Measurements from ENCODE around the gene SRMS.

Gene SRMS

GRCh38 chr20:63562461-63563224 is 15.1 kb upstream of the SRMS start:
- Histone ChIP-seq H3K4me2 (ENCODE audit: low read depth, low read length, poor library complexity, severe bottlenecking) (no peak overlapping the region), H3K9me2 (replicated peaks; ENCODE audit: insufficient read depth, low read length) (no peaks in the 10 kb centered on the region), H3F3A (ENCODE audit: insufficient read depth) (no peaks in the 10 kb centered on the region), H3K9me3 (ENCODE audit: insufficient read depth, low read length) (no peaks in the 10 kb centered on the region), H3K27me3 (ENCODE audit: low read length) (no peaks in the 10 kb centered on the region), H3K79me2 (ENCODE audit: insufficient read depth, low read length) (no peaks in the 10 kb centered on the region), H2AFZ (ENCODE audit: low read depth, low read length, severe bottlenecking) (no peak overlapping the region), H4K20me1 (ENCODE audit: low read depth, low read length) (no peaks in the 10 kb centered on the region), H3K9ac (ENCODE audit: low read length) (no peak overlapping the region), H3K27ac (ENCODE audit: low read depth, low read length) (no peak overlapping the region), H3K36me3 (ENCODE audit: low read length) (no peaks in the 10 kb centered on the region), H3K4me3 (ENCODE audit: insufficient read depth, low read length, poor library complexity, severe bottlenecking) (no peak overlapping the region)
- TF ChIP-seq, protein P1, sequence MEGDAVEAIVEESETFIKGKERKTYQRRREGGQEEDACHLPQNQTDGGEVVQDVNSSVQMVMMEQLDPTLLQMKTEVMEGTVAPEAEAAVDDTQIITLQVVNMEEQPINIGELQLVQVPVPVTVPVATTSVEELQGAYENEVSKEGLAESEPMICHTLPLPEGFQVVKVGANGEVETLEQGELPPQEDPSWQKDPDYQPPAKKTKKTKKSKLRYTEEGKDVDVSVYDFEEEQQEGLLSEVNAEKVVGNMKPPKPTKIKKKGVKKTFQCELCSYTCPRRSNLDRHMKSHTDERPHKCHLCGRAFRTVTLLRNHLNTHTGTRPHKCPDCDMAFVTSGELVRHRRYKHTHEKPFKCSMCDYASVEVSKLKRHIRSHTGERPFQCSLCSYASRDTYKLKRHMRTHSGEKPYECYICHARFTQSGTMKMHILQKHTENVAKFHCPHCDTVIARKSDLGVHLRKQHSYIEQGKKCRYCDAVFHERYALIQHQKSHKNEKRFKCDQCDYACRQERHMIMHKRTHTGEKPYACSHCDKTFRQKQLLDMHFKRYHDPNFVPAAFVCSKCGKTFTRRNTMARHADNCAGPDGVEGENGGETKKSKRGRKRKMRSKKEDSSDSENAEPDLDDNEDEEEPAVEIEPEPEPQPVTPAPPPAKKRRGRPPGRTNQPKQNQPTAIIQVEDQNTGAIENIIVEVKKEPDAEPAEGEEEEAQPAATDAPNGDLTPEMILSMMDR (IDR thresholded peaks at IDR 0.05; ENCODE audit: insufficient read depth, low read length, poor library complexity, severe bottlenecking) = no peak
- no peak for TF ChIP-seq EZH2phosphoT487 (conservative IDR thresholded peaks at IDR 0.05; ENCODE audit: low read length)

GRCh38 chr20:63561624-63562396 is 14.3 kb upstream of the SRMS start:
- TF ChIP-seq, protein P1 (IDR thresholded peaks at IDR 0.05; ENCODE audit: insufficient read depth, low read length, poor library complexity, severe bottlenecking) = no peak
- no peak for TF ChIP-seq EZH2phosphoT487 (conservative IDR thresholded peaks at IDR 0.05; ENCODE audit: low read length)
- Histone ChIP-seq H3K79me2 (ENCODE audit: insufficient read depth, low read length) (no peaks in the 10 kb centered on the region), H3F3A (ENCODE audit: insufficient read depth) (no peaks in the 10 kb centered on the region), H3K4me3 (ENCODE audit: insufficient read depth, low read length, poor library complexity, severe bottlenecking) (no peak overlapping the region), H3K27me3 (ENCODE audit: low read length) (no peaks in the 10 kb centered on the region), H3K4me2 (ENCODE audit: low read depth, low read length, poor library complexity, severe bottlenecking) (no peak overlapping the region), H3K36me3 (ENCODE audit: low read length) (no peaks in the 10 kb centered on the region), H3K9me3 (ENCODE audit: insufficient read depth, low read length) (no peaks in the 10 kb centered on the region), H3K9ac (ENCODE audit: low read length) (no peak overlapping the region), H3K27ac (ENCODE audit: low read depth, low read length) (no peak overlapping the region), H3K9me2 (replicated peaks; ENCODE audit: insufficient read depth, low read length) (no peaks in the 10 kb centered on the region), H4K20me1 (ENCODE audit: low read depth, low read length) (no peaks in the 10 kb centered on the region), H2AFZ (ENCODE audit: low read depth, low read length, severe bottlenecking) (no peak overlapping the region)

DNA sequence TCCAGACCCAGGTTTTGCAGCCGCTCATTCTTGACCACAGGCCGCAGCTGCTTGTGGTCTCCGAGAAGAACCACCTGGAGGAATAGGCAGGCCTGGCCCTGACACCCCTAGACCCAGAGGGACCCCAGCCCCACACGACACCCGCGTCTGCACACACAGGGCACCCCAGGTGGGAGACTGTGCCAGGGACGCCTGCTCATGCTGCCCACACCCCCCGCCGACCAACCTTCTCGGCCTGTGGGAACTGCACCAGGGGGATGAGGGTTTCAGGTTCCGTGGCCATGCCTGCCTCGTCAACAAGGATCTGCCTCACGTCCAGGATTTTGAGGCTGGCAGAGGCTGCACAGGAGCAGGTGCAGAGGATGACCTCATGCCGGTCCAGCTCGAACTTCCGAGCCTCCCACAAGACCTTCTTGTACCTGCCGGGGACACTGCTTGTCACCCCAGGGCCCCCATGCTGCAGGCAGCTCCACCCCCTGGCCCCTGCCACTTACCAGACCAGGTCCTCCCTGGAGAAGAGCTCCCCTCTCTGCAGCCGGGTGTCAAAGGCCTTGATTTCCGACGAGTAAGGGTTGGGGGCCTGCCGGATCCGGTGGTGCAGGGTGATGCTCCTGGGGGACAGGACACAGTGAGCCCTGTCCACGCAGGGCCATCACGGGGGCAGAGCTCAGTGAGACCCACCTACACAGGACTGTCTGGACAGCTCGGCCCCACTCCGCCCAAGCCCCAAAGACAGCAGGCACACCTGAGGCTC is 13.5 kb upstream of the SRMS start:
- H4K20me1 ChIP-seq (ENCODE audit: low read depth, low read length) = no peaks in the 10 kb centered on the region
- H3K9me3 ChIP-seq (ENCODE audit: insufficient read depth, low read length) = no peaks in the 10 kb centered on the region
- H3K4me3 ChIP-seq (ENCODE audit: insufficient read depth, low read length, poor library complexity, severe bottlenecking) = no peak overlapping the region
- H2AFZ ChIP-seq (ENCODE audit: low read depth, low read length, severe bottlenecking) = no peak overlapping the region
- H3K4me2 ChIP-seq (ENCODE audit: low read depth, low read length, poor library complexity, severe bottlenecking) = no peak overlapping the region
- H3K36me3 ChIP-seq (ENCODE audit: low read length) = no peaks in the 10 kb centered on the region
- H3K9me2 ChIP-seq (replicated peaks; ENCODE audit: insufficient read depth, low read length) = no peaks in the 10 kb centered on the region
- H3K27me3 ChIP-seq (ENCODE audit: low read length) = no peaks in the 10 kb centered on the region
- no peaks in the 10 kb centered on the region for H3K79me2 ChIP-seq (ENCODE audit: insufficient read depth, low read length)
- TF ChIP-seq EZH2phosphoT487 (conservative IDR thresholded peaks at IDR 0.05; ENCODE audit: low read length) = no peak
- TF ChIP-seq, protein P1 (IDR thresholded peaks at IDR 0.05; ENCODE audit: insufficient read depth, low read length, poor library complexity, severe bottlenecking) = no peak
- no peak overlapping the region for H3K9ac ChIP-seq (ENCODE audit: low read length)
- no peak overlapping the region for H3K27ac ChIP-seq (ENCODE audit: low read depth, low read length)
- H3F3A ChIP-seq (ENCODE audit: insufficient read depth) = no peaks in the 10 kb centered on the region

Data from SU-DHL-6 (cell line).